LNCAP (cell line): ENCODE data around the gene GJB1.

Experiments
- CTCF ChIP-seq: fragments of 450-650 bp; IDR thresholded peaks from 2 replicates; pipeline ENCODE4 v1.5.1; 2017; ENCODE audit warnings: mild to moderate bottlenecking

GJB1 gene

GRCh38 chrX:71199252-71200008, 23.6 kb upstream of the GJB1 start:
- no peak for TF ChIP-seq CTCF

- no peak for TF ChIP-seq CTCF
Observed at GRCh38 chrX:71210816-71211215, 12.2 kb upstream of the GJB1 start.

- TF ChIP-seq CTCF, result no peak
Observed at GRCh38 chrX:71212536-71212935, 10.5 kb upstream of the GJB1 start.

- no peak for TF ChIP-seq CTCF
Observed at GRCh38 chrX:71214152-71214551, 8.9 kb upstream of the GJB1 start.

- no peak for TF ChIP-seq CTCF
Observed at GRCh38 chrX:71214604-71215337, 8.3 kb upstream of the GJB1 start.

- TF ChIP-seq CTCF, result no peak
Observed at GRCh38 chrX:71215338-71215912, 7.6 kb upstream of the GJB1 start.

- TF ChIP-seq CTCF, result no peak
Observed at GRCh38 chrX:71216485-71216884, 6.5 kb upstream of the GJB1 start.
